HG03139 (cell line): ENCODE data around the gene TAAR6.
"Not testable (repeated sequence)": the region's sequence is repeated elsewhere in the genome, so short reads cannot be mapped to it uniquely, and the experiment has no call there.

ENCODE experiments used
- ATAC-seq: cut with Tn5 transposase; IDR thresholded peaks from one replicate; pipeline ENCODE4 v1.9.1; 2021; ENCODE audit not compliant: unreplicated experiment

Gene TAAR6

GRCh38 chr6:132570221-132570777 lies at the start of gene TAAR6:
Gene TAAR6 (plus strand): TSS chr6:132570322. CDS start chr6:132570322, 0 bp downstream.
- no peak for ATAC-seq

GRCh38 chr6:132520953-132521352 lies 49.2 kb upstream of the TAAR6 start:
- ATAC-seq, result no peak

GRCh38 chr6:132524646-132525045 lies 45.5 kb upstream of the TAAR6 start:
- no peak for ATAC-seq

- no peak for ATAC-seq
Observed at GRCh38 chr6:132525866-132526265, 44.3 kb upstream of the TAAR6 start.

- ATAC-seq, result no peak
Observed at GRCh38 chr6:132526461-132526860, 43.7 kb upstream of the TAAR6 start.

GRCh38 chr6:132527791-132528190 lies 42.3 kb upstream of the TAAR6 start:
- no peak for ATAC-seq

- peak; percentile 95 for ATAC-seq
Observed at GRCh38 chr6:132530293-132530974, 39.7 kb upstream of the TAAR6 start.

- ATAC-seq, result not testable (repeated sequence)
Observed at GRCh38 chr6:132534546-132534945, 35.6 kb upstream of the TAAR6 start.

- ATAC-seq, result no peak
Observed at GRCh38 chr6:132537145-132537544, 33.0 kb upstream of the TAAR6 start.

- ATAC-seq, result no peak
Observed at GRCh38 chr6:132537977-132538376, 32.1 kb upstream of the TAAR6 start, which contains the start of gene TAAR9. Gene TAAR9 (plus strand): TSS chr6:132538277. CDS start chr6:132538290, 13 bp downstream.

GRCh38 chr6:132544826-132545225 lies 25.3 kb upstream of the TAAR6 start:
- ATAC-seq, result no peak

- ATAC-seq, result no peak
Observed at GRCh38 chr6:132548746-132549463, 21.2 kb upstream of the TAAR6 start.

GRCh38 chr6:132551214-132551613 lies 18.9 kb upstream of the TAAR6 start:
- ATAC-seq, result no peak

GRCh38 chr6:132552372-132552771 lies 17.8 kb upstream of the TAAR6 start, which contains the start of gene TAAR8:
Gene TAAR8 (plus strand): TSS chr6:132552672. CDS start chr6:132552693, 21 bp downstream.
- ATAC-seq, result no peak

- not testable (repeated sequence) for ATAC-seq
Observed at GRCh38 chr6:132560087-132560486, 10.0 kb upstream of the TAAR6 start.

- no peak for ATAC-seq
Observed at GRCh38 chr6:132566404-132566803, 3.7 kb upstream of the TAAR6 start.

GRCh38 chr6:132567566-132567965 lies 2.6 kb upstream of the TAAR6 start:
- ATAC-seq, result no peak

- no peak for ATAC-seq
Observed at GRCh38 chr6:132568611-132569010, 1.5 kb upstream of the TAAR6 start.

GRCh38 chr6:132569170-132569569 lies 952 bp upstream of the TAAR6 start:
- no peak for ATAC-seq

GRCh38 chr6:132571774-132572173 lies 1.7 kb downstream of the TAAR6 start:
- ATAC-seq, result no peak

- ATAC-seq, result no peak
Observed at GRCh38 chr6:132584698-132585097, 14.6 kb downstream of the TAAR6 start.

GRCh38 chr6:132587424-132587823 lies 17.3 kb downstream of the TAAR6 start:
- ATAC-seq, result no peak
